Activated T-helper 17 cell treated with anti-CD3 and anti-CD28 coated beads, Interleukin-2, amount 50 U/mL, for 72 hours (primary cell): Measurements from ENCODE around the gene RFX7. TPM values are rescaled to one million over a fixed set of nuclear protein-coding genes. Genes with fewer than 3 reads are reported as not detected.
A peak's percentile ranks its signal among the peaks of the same experiment; 100 is the strongest.

Source experiments
- ATAC-seq: fragments of 150-1000 bp; cut with Tn5 transposase; replicated peaks from 2 replicates; pipeline ENCODE4 v1.10.0; 2021; ENCODE audit warnings: mild to moderate bottlenecking, moderate library complexity
- H3K27ac Mint-ChIP-seq: one replicate; pipeline ENCODE4 v1.8.0; 2022; ENCODE audit warnings: mixed read lengths
- H3K27me3 Mint-ChIP-seq: one replicate; pipeline ENCODE4 v1.8.0; 2022; ENCODE audit warnings: mixed read lengths
- H3K36me3 Mint-ChIP-seq: one replicate; pipeline ENCODE4 v1.8.0; 2022; ENCODE audit warnings: low read depth, mild to moderate bottlenecking, mixed read lengths
- H3K4me1 Mint-ChIP-seq: one replicate; pipeline ENCODE4 v1.8.0; 2022; ENCODE audit warnings: mixed read lengths
- H3K4me3 Mint-ChIP-seq: one replicate; pipeline ENCODE4 v1.8.0; 2022; ENCODE audit warnings: mild to moderate bottlenecking, mixed read lengths
- H3K9me3 Mint-ChIP-seq: one replicate; pipeline ENCODE4 v1.8.0; 2022; ENCODE audit warnings: mixed read lengths
- total RNA-seq, 2 donors: library from RNA; stranded (reverse); gene quantifications; one replicate each; pipeline ENCODE4 v1.2.3, GENCODE V29; 2022

The RFX7 gene
- total RNA-seq, 2 donors from 2014 or later: 33.8 to 36.2 TPM

GRCh38 chr15:56086566-56086965 lies 157.1 kb downstream of the RFX7 start:
- ATAC-seq: no peak
- Mint-ChIP-seq H3K4me1 (no peaks in the 10 kb centered on the region), H3K36me3 (no peaks in the 10 kb centered on the region), H3K4me3 (no peak overlapping the region), H3K27ac (no peak overlapping the region), H3K27me3 (no peaks in the 10 kb centered on the region), H3K9me3 (peaks cover 5% of the 10 kb centered on the region)

GRCh38 chr15:56082263-56082761 lies 161.4 kb downstream of the RFX7 start:
- H3K36me3 Mint-ChIP-seq: no peaks in the 10 kb centered on the region
- H3K27me3 Mint-ChIP-seq: no peaks in the 10 kb centered on the region
- no peak overlapping the region for H3K27ac Mint-ChIP-seq
- H3K4me3 Mint-ChIP-seq: no peak overlapping the region
- H3K9me3 Mint-ChIP-seq: no peaks in the 10 kb centered on the region
- no peaks in the 10 kb centered on the region for H3K4me1 Mint-ChIP-seq
- no peak for ATAC-seq

GRCh38 chr15:56077081-56077480 lies 166.6 kb downstream of the RFX7 start:
- Mint-ChIP-seq H3K9me3 (no peaks in the 10 kb centered on the region), H3K27me3 (peaks cover 3% of the 10 kb centered on the region), H3K36me3 (no peaks in the 10 kb centered on the region), H3K4me3 (no peak overlapping the region), H3K27ac (no peak overlapping the region), H3K4me1 (no peaks in the 10 kb centered on the region)
- no peak for ATAC-seq

GRCh38 chr15:56076640-56077039 lies 167.0 kb downstream of the RFX7 start:
- Mint-ChIP-seq H3K9me3 (no peaks in the 10 kb centered on the region), H3K36me3 (no peaks in the 10 kb centered on the region), H3K4me3 (no peak overlapping the region), H3K27me3 (peaks cover 3% of the 10 kb centered on the region), H3K27ac (no peak overlapping the region), H3K4me1 (no peaks in the 10 kb centered on the region)
- no peak for ATAC-seq

GRCh38 chr15:56074481-56075265 lies 169.0 kb downstream of the RFX7 start:
- Mint-ChIP-seq H3K36me3 (no peaks in the 10 kb centered on the region), H3K27me3 (peaks cover 9% of the 10 kb centered on the region), H3K4me3 (no peak overlapping the region), H3K27ac (no peak overlapping the region), H3K4me1 (no peaks in the 10 kb centered on the region), H3K9me3 (peaks cover 5% of the 10 kb centered on the region)
- no peak for ATAC-seq

GRCh38 chr15:56064152-56064551 lies 179.5 kb downstream of the RFX7 start:
- no peaks in the 10 kb centered on the region for H3K36me3 Mint-ChIP-seq
- no peak overlapping the region for H3K4me3 Mint-ChIP-seq
- peaks cover 4% of the 10 kb centered on the region for H3K27me3 Mint-ChIP-seq
- no peaks in the 10 kb centered on the region for H3K9me3 Mint-ChIP-seq
- no peak overlapping the region for H3K27ac Mint-ChIP-seq
- ATAC-seq: no peak
- H3K4me1 Mint-ChIP-seq: no peaks in the 10 kb centered on the region

GRCh38 chr15:56059716-56060115 lies 184.0 kb downstream of the RFX7 start:
- Mint-ChIP-seq H3K4me3 (no peak overlapping the region), H3K9me3 (no peaks in the 10 kb centered on the region), H3K4me1 (no peaks in the 10 kb centered on the region), H3K27me3 (peaks cover 4% of the 10 kb centered on the region), H3K27ac (no peak overlapping the region), H3K36me3 (no peaks in the 10 kb centered on the region)
- no peak for ATAC-seq

GRCh38 chr15:56058986-56059385 lies 184.7 kb downstream of the RFX7 start:
- H3K9me3 Mint-ChIP-seq: no peaks in the 10 kb centered on the region
- H3K4me1 Mint-ChIP-seq: no peaks in the 10 kb centered on the region
- H3K36me3 Mint-ChIP-seq: no peaks in the 10 kb centered on the region
- H3K4me3 Mint-ChIP-seq: no peak overlapping the region
- H3K27me3 Mint-ChIP-seq: peaks cover 4% of the 10 kb centered on the region
- no peak overlapping the region for H3K27ac Mint-ChIP-seq
- ATAC-seq: no peak

GRCh38 chr15:56056626-56057025 lies 187.1 kb downstream of the RFX7 start:
- no peaks in the 10 kb centered on the region for H3K4me1 Mint-ChIP-seq
- H3K9me3 Mint-ChIP-seq: no peaks in the 10 kb centered on the region
- no peak overlapping the region for H3K27ac Mint-ChIP-seq
- no peaks in the 10 kb centered on the region for H3K36me3 Mint-ChIP-seq
- peaks cover 4% of the 10 kb centered on the region for H3K27me3 Mint-ChIP-seq
- no peak overlapping the region for H3K4me3 Mint-ChIP-seq
- no peak for ATAC-seq

- Mint-ChIP-seq H3K36me3 (no peaks in the 10 kb centered on the region), H3K27me3 (no peaks in the 10 kb centered on the region), H3K9me3 (no peaks in the 10 kb centered on the region), H3K4me3 (no peak overlapping the region), H3K27ac (no peak overlapping the region), H3K4me1 (no peaks in the 10 kb centered on the region)
- ATAC-seq: no peak
These were observed 190.7 kb downstream of the RFX7 start for GRCh38 chr15:56053046-56053400.

- Mint-ChIP-seq H3K27ac (no peak overlapping the region), H3K4me1 (no peaks in the 10 kb centered on the region), H3K27me3 (no peaks in the 10 kb centered on the region), H3K4me3 (no peak overlapping the region), H3K9me3 (no peaks in the 10 kb centered on the region), H3K36me3 (no peaks in the 10 kb centered on the region)
- peak; percentile 65 for ATAC-seq
These were observed 191.2 kb downstream of the RFX7 start for GRCh38 chr15:56052395-56053045.

GRCh38 chr15:56051676-56052075 lies 192.0 kb downstream of the RFX7 start:
- Mint-ChIP-seq H3K36me3 (no peaks in the 10 kb centered on the region), H3K4me1 (no peaks in the 10 kb centered on the region), H3K27ac (no peak overlapping the region), H3K4me3 (no peak overlapping the region), H3K9me3 (no peaks in the 10 kb centered on the region), H3K27me3 (no peaks in the 10 kb centered on the region)
- no peak for ATAC-seq

GRCh38 chr15:56049577-56049976 lies 194.1 kb downstream of the RFX7 start:
- Mint-ChIP-seq H3K27me3 (no peaks in the 10 kb centered on the region), H3K4me3 (no peak overlapping the region), H3K27ac (no peak overlapping the region), H3K36me3 (no peaks in the 10 kb centered on the region), H3K9me3 (peaks cover 4% of the 10 kb centered on the region), H3K4me1 (no peaks in the 10 kb centered on the region)
- no peak for ATAC-seq

- H3K4me3 Mint-ChIP-seq: no peak overlapping the region
- H3K4me1 Mint-ChIP-seq: peaks cover 16% of the 10 kb centered on the region
- peaks cover 4% of the 10 kb centered on the region for H3K9me3 Mint-ChIP-seq
- no peak overlapping the region for H3K27ac Mint-ChIP-seq
- H3K36me3 Mint-ChIP-seq: peaks cover 7% of the 10 kb centered on the region
- no peaks in the 10 kb centered on the region for H3K27me3 Mint-ChIP-seq
- ATAC-seq: no peak
These were observed 196.3 kb downstream of the RFX7 start for GRCh38 chr15:56047354-56047753.

- H3K4me3 Mint-ChIP-seq: no peak overlapping the region
- H3K27ac Mint-ChIP-seq: no peak overlapping the region
- no peaks in the 10 kb centered on the region for H3K27me3 Mint-ChIP-seq
- peaks cover 7% of the 10 kb centered on the region for H3K36me3 Mint-ChIP-seq
- ATAC-seq: no peak
- H3K9me3 Mint-ChIP-seq: peaks cover 4% of the 10 kb centered on the region
- peaks cover 29% of the 10 kb centered on the region for H3K4me1 Mint-ChIP-seq
These were observed 198.5 kb downstream of the RFX7 start for GRCh38 chr15:56045068-56045748.
